Adrenal gland (tissue), 5 donors: ENCODE data around the gene STPG1.

Experiments
- POLR2A ChIP-seq, 2 donors: fragments of 450-650 bp; IDR thresholded peaks; one replicate each; pipeline ENCODE4 v1.6.1; 2017; ENCODE audit warnings: antibody characterized with exemption in 2 of 2, mild to moderate bottlenecking in 2 of 2, moderate library complexity in 1 of 2
- TF ChIP-seq, protein P1 (sequence below), 6 experiments: fragments of 450-650 bp in 4 of 6; fragments of 200-600 bp in 2 of 6; sonication (generic) in 1 of 6; IDR thresholded peaks; 1 replicate in 5 of 6; 2 replicates in 1 of 6; pipeline versions ENCODE4 v1.5.1 to v1.8.0; 2016 to 2021; ENCODE audit warnings: antibody characterized with exemption in 6 of 6, mild to moderate bottlenecking in 2 of 6, moderate library complexity in 1 of 6
- donor health status: DM: no; HTN: no; CAD: no.

DNA sequence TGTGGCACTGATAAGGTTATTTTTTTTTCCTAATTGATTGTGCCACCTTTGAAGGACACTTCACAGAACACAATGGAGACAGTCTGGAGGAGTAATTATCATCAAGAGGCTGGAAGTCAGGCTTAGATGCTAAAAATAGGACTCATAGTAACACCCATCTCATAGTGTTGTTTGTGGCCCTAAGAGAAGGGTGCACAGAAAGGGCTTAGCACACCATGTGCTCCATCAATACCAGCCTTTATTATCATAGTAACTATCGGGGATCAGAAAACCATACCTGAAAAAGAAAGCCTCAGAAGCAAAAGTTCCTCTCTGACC, 13.9 kb upstream of the STPG1 start:
- TF ChIP-seq, protein P1, sequence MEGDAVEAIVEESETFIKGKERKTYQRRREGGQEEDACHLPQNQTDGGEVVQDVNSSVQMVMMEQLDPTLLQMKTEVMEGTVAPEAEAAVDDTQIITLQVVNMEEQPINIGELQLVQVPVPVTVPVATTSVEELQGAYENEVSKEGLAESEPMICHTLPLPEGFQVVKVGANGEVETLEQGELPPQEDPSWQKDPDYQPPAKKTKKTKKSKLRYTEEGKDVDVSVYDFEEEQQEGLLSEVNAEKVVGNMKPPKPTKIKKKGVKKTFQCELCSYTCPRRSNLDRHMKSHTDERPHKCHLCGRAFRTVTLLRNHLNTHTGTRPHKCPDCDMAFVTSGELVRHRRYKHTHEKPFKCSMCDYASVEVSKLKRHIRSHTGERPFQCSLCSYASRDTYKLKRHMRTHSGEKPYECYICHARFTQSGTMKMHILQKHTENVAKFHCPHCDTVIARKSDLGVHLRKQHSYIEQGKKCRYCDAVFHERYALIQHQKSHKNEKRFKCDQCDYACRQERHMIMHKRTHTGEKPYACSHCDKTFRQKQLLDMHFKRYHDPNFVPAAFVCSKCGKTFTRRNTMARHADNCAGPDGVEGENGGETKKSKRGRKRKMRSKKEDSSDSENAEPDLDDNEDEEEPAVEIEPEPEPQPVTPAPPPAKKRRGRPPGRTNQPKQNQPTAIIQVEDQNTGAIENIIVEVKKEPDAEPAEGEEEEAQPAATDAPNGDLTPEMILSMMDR (IDR thresholded peaks at IDR 0.05): no peak
- TF ChIP-seq POLR2A (IDR thresholded peaks at IDR 0.05): no peak
